GM23338 (cell line): ENCODE results near the gene LRP1B.

Experiments
- CREB1 ChIP-seq: fragments of 250-450 bp; sonication (Bioruptor Pico); IDR thresholded peaks from 2 replicates; pipeline ENCODE4 v1.5.0; 2020; ENCODE audit warnings: low read depth, mild to moderate bottlenecking, moderate library complexity
- EZH2 ChIP-seq: fragments of 200-600 bp; sonication (generic); IDR thresholded peaks from one replicate; pipeline ENCODE4 v1.8.0; 2017; ENCODE audit warnings: antibody characterized with exemption, mild to moderate bottlenecking, low read depth; ENCODE audit not compliant: unreplicated experiment
- EZH2phosphoT487 ChIP-seq: fragments of 200-600 bp; sonication (generic); IDR thresholded peaks from one replicate; pipeline ENCODE4 v1.8.1; 2018; ENCODE audit warnings: antibody characterized with exemption; ENCODE audit not compliant: unreplicated experiment
- JUNB ChIP-seq: IDR thresholded peaks from one replicate; pipeline ENCODE4 v1.6.1; 2016; ENCODE audit warnings: antibody characterized with exemption; ENCODE audit not compliant: unreplicated experiment
- POLR2AphosphoS5 ChIP-seq: IDR thresholded peaks from 2 replicates; pipeline ENCODE4 v1.6.1; 2016; ENCODE audit warnings: antibody characterized with exemption, low read depth
- STAT1 ChIP-seq: IDR thresholded peaks from one replicate; pipeline ENCODE4 v1.6.1; 2016; ENCODE audit warnings: antibody characterized with exemption; ENCODE audit not compliant: unreplicated experiment
- ZNF114 ChIP-seq: fragments of 250-450 bp; sonication (Bioruptor Pico); IDR thresholded peaks from 2 replicates; pipeline ENCODE4 v1.5.0; 2020; ENCODE audit warnings: mild to moderate bottlenecking, moderate library complexity
- ZNF331 ChIP-seq: fragments of 250-450 bp; sonication (Bioruptor Pico); IDR thresholded peaks from 2 replicates; pipeline ENCODE4 v1.5.0; 2020; ENCODE audit warnings: low read depth, mild to moderate bottlenecking, moderate library complexity
- ZNF462 ChIP-seq: fragments of 250-450 bp; sonication (Bioruptor Pico); IDR thresholded peaks from 2 replicates; pipeline ENCODE4 v1.5.0; 2020; ENCODE audit warnings: mild to moderate bottlenecking, moderate library complexity
- TF ChIP-seq, protein P1 (sequence below), 2 experiments: fragments of 200-600 bp in 1 of 2; sonication (generic) in 1 of 2; conservative IDR thresholded peaks; 2 replicates each; pipeline versions ENCODE4 v1.5.1 to v1.6.1; 2016 to 2017; ENCODE audit warnings: antibody characterized with exemption in 2 of 2, low read depth in 2 of 2, mild to moderate bottlenecking in 2 of 2, moderate library complexity in 1 of 2
- TF ChIP-seq, protein P2 (sequence below): IDR thresholded peaks from one replicate; pipeline ENCODE4 v1.6.1; 2018; ENCODE audit warnings: antibody characterized with exemption; ENCODE audit not compliant: unreplicated experiment
- TF ChIP-seq, protein P3 (sequence below): IDR thresholded peaks from 2 replicates; pipeline ENCODE4 v1.6.1; 2016; ENCODE audit warnings: antibody characterized with exemption

- TF ChIP-seq, protein P1, sequence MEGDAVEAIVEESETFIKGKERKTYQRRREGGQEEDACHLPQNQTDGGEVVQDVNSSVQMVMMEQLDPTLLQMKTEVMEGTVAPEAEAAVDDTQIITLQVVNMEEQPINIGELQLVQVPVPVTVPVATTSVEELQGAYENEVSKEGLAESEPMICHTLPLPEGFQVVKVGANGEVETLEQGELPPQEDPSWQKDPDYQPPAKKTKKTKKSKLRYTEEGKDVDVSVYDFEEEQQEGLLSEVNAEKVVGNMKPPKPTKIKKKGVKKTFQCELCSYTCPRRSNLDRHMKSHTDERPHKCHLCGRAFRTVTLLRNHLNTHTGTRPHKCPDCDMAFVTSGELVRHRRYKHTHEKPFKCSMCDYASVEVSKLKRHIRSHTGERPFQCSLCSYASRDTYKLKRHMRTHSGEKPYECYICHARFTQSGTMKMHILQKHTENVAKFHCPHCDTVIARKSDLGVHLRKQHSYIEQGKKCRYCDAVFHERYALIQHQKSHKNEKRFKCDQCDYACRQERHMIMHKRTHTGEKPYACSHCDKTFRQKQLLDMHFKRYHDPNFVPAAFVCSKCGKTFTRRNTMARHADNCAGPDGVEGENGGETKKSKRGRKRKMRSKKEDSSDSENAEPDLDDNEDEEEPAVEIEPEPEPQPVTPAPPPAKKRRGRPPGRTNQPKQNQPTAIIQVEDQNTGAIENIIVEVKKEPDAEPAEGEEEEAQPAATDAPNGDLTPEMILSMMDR (conservative IDR thresholded peaks at IDR 0.05; ENCODE audit: low read depth in 2 of 2) = no peak
- no peak for TF ChIP-seq ZNF331 (CRISPR knock-in tag)
- TF ChIP-seq POLR2AphosphoS5 = no peak
- no peak for TF ChIP-seq EZH2phosphoT487
- TF ChIP-seq EZH2 = no peak
- TF ChIP-seq, protein P2, sequence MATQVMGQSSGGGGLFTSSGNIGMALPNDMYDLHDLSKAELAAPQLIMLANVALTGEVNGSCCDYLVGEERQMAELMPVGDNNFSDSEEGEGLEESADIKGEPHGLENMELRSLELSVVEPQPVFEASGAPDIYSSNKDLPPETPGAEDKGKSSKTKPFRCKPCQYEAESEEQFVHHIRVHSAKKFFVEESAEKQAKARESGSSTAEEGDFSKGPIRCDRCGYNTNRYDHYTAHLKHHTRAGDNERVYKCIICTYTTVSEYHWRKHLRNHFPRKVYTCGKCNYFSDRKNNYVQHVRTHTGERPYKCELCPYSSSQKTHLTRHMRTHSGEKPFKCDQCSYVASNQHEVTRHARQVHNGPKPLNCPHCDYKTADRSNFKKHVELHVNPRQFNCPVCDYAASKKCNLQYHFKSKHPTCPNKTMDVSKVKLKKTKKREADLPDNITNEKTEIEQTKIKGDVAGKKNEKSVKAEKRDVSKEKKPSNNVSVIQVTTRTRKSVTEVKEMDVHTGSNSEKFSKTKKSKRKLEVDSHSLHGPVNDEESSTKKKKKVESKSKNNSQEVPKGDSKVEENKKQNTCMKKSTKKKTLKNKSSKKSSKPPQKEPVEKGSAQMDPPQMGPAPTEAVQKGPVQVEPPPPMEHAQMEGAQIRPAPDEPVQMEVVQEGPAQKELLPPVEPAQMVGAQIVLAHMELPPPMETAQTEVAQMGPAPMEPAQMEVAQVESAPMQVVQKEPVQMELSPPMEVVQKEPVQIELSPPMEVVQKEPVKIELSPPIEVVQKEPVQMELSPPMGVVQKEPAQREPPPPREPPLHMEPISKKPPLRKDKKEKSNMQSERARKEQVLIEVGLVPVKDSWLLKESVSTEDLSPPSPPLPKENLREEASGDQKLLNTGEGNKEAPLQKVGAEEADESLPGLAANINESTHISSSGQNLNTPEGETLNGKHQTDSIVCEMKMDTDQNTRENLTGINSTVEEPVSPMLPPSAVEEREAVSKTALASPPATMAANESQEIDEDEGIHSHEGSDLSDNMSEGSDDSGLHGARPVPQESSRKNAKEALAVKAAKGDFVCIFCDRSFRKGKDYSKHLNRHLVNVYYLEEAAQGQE = no peak
- TF ChIP-seq JUNB = no peak
- TF ChIP-seq STAT1 = no peak
- no peak for TF ChIP-seq ZNF462
- TF ChIP-seq CREB1 (CRISPR knock-in tag) = no peak
- no peak for TF ChIP-seq ZNF114 (CRISPR knock-in tag)
- TF ChIP-seq, protein P3, sequence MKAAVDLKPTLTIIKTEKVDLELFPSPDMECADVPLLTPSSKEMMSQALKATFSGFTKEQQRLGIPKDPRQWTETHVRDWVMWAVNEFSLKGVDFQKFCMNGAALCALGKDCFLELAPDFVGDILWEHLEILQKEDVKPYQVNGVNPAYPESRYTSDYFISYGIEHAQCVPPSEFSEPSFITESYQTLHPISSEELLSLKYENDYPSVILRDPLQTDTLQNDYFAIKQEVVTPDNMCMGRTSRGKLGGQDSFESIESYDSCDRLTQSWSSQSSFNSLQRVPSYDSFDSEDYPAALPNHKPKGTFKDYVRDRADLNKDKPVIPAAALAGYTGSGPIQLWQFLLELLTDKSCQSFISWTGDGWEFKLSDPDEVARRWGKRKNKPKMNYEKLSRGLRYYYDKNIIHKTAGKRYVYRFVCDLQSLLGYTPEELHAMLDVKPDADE = no peak
Observed at GRCh38 chr2:140775411-140775810, 1355.4 kb downstream of the LRP1B start.
